Trophoblast cell (in vitro differentiated cells and primary cell): Measurements from ENCODE around the gene LACRT.

Source experiments
- DNase-seq, 2 donors: peaks; one replicate each; pipeline ENCODE4 v3.0.0-alpha.2; 2016
- H2AFZ ChIP-seq: 2 replicates; pipeline ENCODE4 v1.6.1; 2013; ENCODE audit warnings: low read length, moderate library complexity, mild to moderate bottlenecking; ENCODE audit not compliant: insufficient read depth, poor library complexity
- H2AK5ac ChIP-seq: 2 replicates; pipeline ENCODE4 v1.6.1; 2013; ENCODE audit warnings: mild to moderate bottlenecking, low read length
- H2BK120ac ChIP-seq: 2 replicates; pipeline ENCODE4 v1.6.1; 2013; ENCODE audit warnings: low read length, mild to moderate bottlenecking, moderate library complexity; ENCODE audit not compliant: insufficient read depth, poor library complexity
- H2BK12ac ChIP-seq: 2 replicates; pipeline ENCODE4 v1.6.1; 2013; ENCODE audit warnings: mild to moderate bottlenecking, low read length, moderate library complexity
- H2BK5ac ChIP-seq: 2 replicates; pipeline ENCODE4 v1.6.1; 2013; ENCODE audit warnings: low read length, low read depth, moderate library complexity, mild to moderate bottlenecking; ENCODE audit not compliant: poor library complexity
- H3K14ac ChIP-seq: 2 replicates; pipeline ENCODE4 v1.6.1; 2013; ENCODE audit warnings: mild to moderate bottlenecking, low read length
- H3K18ac ChIP-seq: 2 replicates; pipeline ENCODE4 v1.6.1; 2013; ENCODE audit warnings: mild to moderate bottlenecking, low read length
- H3K23ac ChIP-seq: 2 replicates; pipeline ENCODE4 v1.6.1; 2013; ENCODE audit warnings: low read length
- H3K27ac ChIP-seq: 2 replicates; pipeline ENCODE4 v1.5.1; 2013; ENCODE audit warnings: low read depth, mild to moderate bottlenecking, inconsistent platforms, low read length, moderate library complexity
- H3K27me3 ChIP-seq: 2 replicates; pipeline ENCODE4 v1.6.1; 2013; ENCODE audit warnings: inconsistent platforms, mild to moderate bottlenecking, low read length, moderate library complexity; ENCODE audit not compliant: insufficient read depth
- H3K36me3 ChIP-seq, 2 experiments: 1 replicate in 1 of 2; 2 replicates in 1 of 2; pipeline ENCODE4 v1.6.1; 2013; ENCODE audit warnings: low read length in 2 of 2, mild to moderate bottlenecking in 2 of 2, moderate library complexity in 1 of 2; ENCODE audit not compliant: insufficient read depth in 2 of 2, control insufficient read depth in 1 of 2
- H3K4ac ChIP-seq: 2 replicates; pipeline ENCODE4 v1.6.1; 2013; ENCODE audit warnings: low read depth, mild to moderate bottlenecking, low read length, moderate library complexity
- H3K4me1 ChIP-seq, 2 experiments: 1 replicate in 1 of 2; 2 replicates in 1 of 2; pipeline ENCODE4 v1.6.1; 2013; ENCODE audit warnings: low read length in 2 of 2, mild to moderate bottlenecking in 2 of 2, moderate library complexity in 1 of 2; ENCODE audit not compliant: insufficient read depth in 2 of 2, control insufficient read depth in 1 of 2
- H3K4me2 ChIP-seq: 2 replicates; pipeline ENCODE4 v1.6.1; 2013; ENCODE audit warnings: inconsistent platforms, mild to moderate bottlenecking, low read length, moderate library complexity
- H3K4me3 ChIP-seq: 2 replicates; pipeline ENCODE4 v1.5.1; 2013; ENCODE audit warnings: mild to moderate bottlenecking, low read depth, low read length, inconsistent platforms
- H3K79me1 ChIP-seq: one replicate; pipeline ENCODE4 v1.6.1; 2013; ENCODE audit warnings: low read length
- H3K79me2 ChIP-seq: 2 replicates; pipeline ENCODE4 v1.6.1; 2013; ENCODE audit warnings: low read length, mild to moderate bottlenecking; ENCODE audit not compliant: control insufficient read depth, insufficient read depth, poor library complexity
- H3K9ac ChIP-seq: 2 replicates; pipeline ENCODE4 v1.6.1; 2013; ENCODE audit warnings: mild to moderate bottlenecking, low read length
- H3K9me3 ChIP-seq: 2 replicates; pipeline ENCODE4 v1.6.1; 2013; ENCODE audit warnings: low read depth, mild to moderate bottlenecking, control low read depth, inconsistent platforms, low read length; ENCODE audit not compliant: insufficient read depth
- H4K12ac ChIP-seq: 2 replicates; pipeline ENCODE4 v1.6.1; 2013; ENCODE audit warnings: low read depth, mild to moderate bottlenecking, low read length, moderate library complexity
- H4K8ac ChIP-seq: 2 replicates; pipeline ENCODE4 v1.6.1; 2013; ENCODE audit warnings: low read depth, mild to moderate bottlenecking, low read length, moderate library complexity
- H4K91ac ChIP-seq: one replicate; pipeline ENCODE4 v1.6.1; 2013; ENCODE audit warnings: low read depth, mild to moderate bottlenecking, low read length, moderate library complexity
- WGBS: extraction: QIAGEN DNeasy Blood & Tissue Kit; methylation state at CpG from one replicate; pipeline ENCODE4 v1.1.7; 2013; ENCODE audit warnings: missing lambda C conversion rate; ENCODE audit not compliant: insufficient read length, insufficient coverage; ENCODE audit errors: extremely low coverage; 5-methylcytosine and 5-hydroxymethylcytosine counted together

The LACRT gene

DNA sequence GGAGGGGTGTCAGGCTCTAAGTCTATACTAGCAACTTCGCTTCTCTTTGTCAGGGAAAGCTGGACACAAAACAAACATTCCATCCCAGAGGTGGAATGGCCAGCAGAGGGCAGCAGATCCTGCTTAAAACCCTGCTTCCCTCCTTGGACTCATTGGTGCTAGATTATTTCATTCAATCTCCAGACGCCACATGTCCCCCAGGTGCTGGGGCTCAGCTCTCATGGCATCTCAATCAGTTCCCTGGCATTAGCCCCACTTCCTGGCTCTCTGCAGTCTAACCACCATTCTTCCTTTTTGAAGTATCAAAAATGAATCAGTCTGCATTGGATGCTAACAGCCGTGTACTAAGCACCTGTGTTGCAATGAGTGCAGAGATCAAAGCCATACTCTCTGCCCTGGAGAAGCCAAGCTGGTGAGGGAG, 38.2 kb downstream of the LACRT start:
- no peaks in the 10 kb centered on the region for H3K36me3 ChIP-seq
- H3K4ac ChIP-seq, result no peak overlapping the region
- no peak overlapping the region for H4K12ac ChIP-seq
- H3K79me2 ChIP-seq, result no peaks in the 10 kb centered on the region
- H3K9me3 ChIP-seq, result no peaks in the 10 kb centered on the region
- no CpG with 5 or more reads among the region's 3 CpGs for WGBS
- no peak overlapping the region for H2AFZ ChIP-seq
- H4K91ac ChIP-seq, result no peak overlapping the region
- no peak overlapping the region for H3K27ac ChIP-seq
- no peaks in the 10 kb centered on the region for H3K27me3 ChIP-seq
- no peaks in the 10 kb centered on the region for H3K4me1 ChIP-seq
- peak; percentile 67 to 90 for DNase-seq
- H2BK120ac ChIP-seq, result no peak overlapping the region
- H2AK5ac ChIP-seq, result no peak overlapping the region
- no peak overlapping the region for H3K23ac ChIP-seq
- H3K4me3 ChIP-seq, result no peak overlapping the region
- H3K9ac ChIP-seq, result no peak overlapping the region
- no peak overlapping the region for H3K14ac ChIP-seq
- no peaks in the 10 kb centered on the region for H3K79me1 ChIP-seq
- H3K18ac ChIP-seq, result no peak overlapping the region
- no peak overlapping the region for H2BK5ac ChIP-seq
- H3K4me2 ChIP-seq, result no peak overlapping the region
- H4K8ac ChIP-seq, result no peak overlapping the region
- no peak overlapping the region for H2BK12ac ChIP-seq

DNA sequence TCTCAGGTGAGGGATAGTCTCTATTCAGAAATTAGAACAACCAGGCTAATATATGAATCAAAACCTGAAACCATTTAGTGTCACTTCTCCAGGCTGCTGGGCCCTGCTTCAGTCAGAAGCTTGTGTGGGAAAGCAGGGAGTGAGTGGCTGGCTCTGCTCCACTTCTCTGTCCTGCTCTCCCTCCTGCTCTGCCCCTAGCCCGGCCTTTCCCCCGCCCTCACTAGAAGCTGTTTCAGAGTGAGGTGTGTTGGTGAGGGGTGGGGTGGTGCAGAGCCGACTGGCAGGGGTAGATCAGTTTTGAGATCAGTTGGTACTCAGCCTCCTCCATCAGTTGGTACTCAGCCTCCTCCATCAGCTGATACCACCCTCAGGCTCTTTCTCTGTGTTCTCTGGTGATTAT, 39.2 kb downstream of the LACRT start:
- no peaks in the 10 kb centered on the region for H3K27me3 ChIP-seq
- H4K8ac ChIP-seq, result no peak overlapping the region
- no peak overlapping the region for H3K23ac ChIP-seq
- H3K79me2 ChIP-seq, result no peaks in the 10 kb centered on the region
- H3K9ac ChIP-seq, result no peak overlapping the region
- no peak overlapping the region for H3K14ac ChIP-seq
- no peaks in the 10 kb centered on the region for H3K36me3 ChIP-seq
- no peak overlapping the region for H2BK5ac ChIP-seq
- no peak overlapping the region for H3K4ac ChIP-seq
- H3K9me3 ChIP-seq, result no peaks in the 10 kb centered on the region
- H3K18ac ChIP-seq, result no peak overlapping the region
- DNase-seq, result no peak
- no peak overlapping the region for H2BK120ac ChIP-seq
- no peak overlapping the region for H3K27ac ChIP-seq
- no peak overlapping the region for H3K4me2 ChIP-seq
- H2AFZ ChIP-seq, result no peak overlapping the region
- no peaks in the 10 kb centered on the region for H3K79me1 ChIP-seq
- no peak overlapping the region for H3K4me3 ChIP-seq
- no CpG with 5 or more reads among the region's 3 CpGs for WGBS
- no peak overlapping the region for H4K12ac ChIP-seq
- no peaks in the 10 kb centered on the region for H3K4me1 ChIP-seq
- H4K91ac ChIP-seq, result no peak overlapping the region
- no peak overlapping the region for H2BK12ac ChIP-seq
- H2AK5ac ChIP-seq, result no peak overlapping the region

DNA sequence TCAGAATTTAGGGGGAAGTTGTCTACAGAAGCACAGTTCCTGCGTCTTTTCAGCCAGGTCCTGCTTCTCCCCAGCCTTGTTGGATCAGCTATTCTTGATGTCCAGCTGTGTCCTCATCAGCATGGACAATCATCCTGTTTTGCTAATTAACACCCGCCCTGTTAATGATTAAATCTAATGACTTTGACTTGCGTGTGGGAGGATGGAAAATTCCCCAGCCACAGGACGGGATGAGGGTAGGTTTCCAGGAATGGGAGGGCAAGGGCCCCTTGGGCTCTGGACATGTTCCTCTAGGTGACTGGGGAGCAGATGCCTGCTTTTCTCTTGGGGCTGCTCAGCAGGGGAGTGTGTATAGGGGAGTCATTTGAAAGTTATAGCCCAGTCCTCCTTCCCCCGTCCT, 41.0 kb downstream of the LACRT start:
- peaks cover 3% of the 10 kb centered on the region for H3K27me3 ChIP-seq
- H3K4ac ChIP-seq, result no peak overlapping the region
- H4K8ac ChIP-seq, result no peak overlapping the region
- no CpG with 5 or more reads among the region's 5 CpGs for WGBS
- no peaks in the 10 kb centered on the region for H3K79me1 ChIP-seq
- no peak overlapping the region for H2BK120ac ChIP-seq
- H3K23ac ChIP-seq, result no peak overlapping the region
- H3K36me3 ChIP-seq, result no peaks in the 10 kb centered on the region
- no peak overlapping the region for H3K4me2 ChIP-seq
- no peak overlapping the region for H3K27ac ChIP-seq
- H2BK12ac ChIP-seq, result no peak overlapping the region
- no peak overlapping the region for H2AK5ac ChIP-seq
- no peaks in the 10 kb centered on the region for H3K9me3 ChIP-seq
- no peak overlapping the region for H3K9ac ChIP-seq
- no peaks in the 10 kb centered on the region for H3K79me2 ChIP-seq
- H2AFZ ChIP-seq, result no peak overlapping the region
- H2BK5ac ChIP-seq, result no peak overlapping the region
- H3K14ac ChIP-seq, result no peak overlapping the region
- H3K18ac ChIP-seq, result no peak overlapping the region
- no peak for DNase-seq
- no peak overlapping the region for H4K91ac ChIP-seq
- no peak overlapping the region for H3K4me3 ChIP-seq
- no peaks in the 10 kb centered on the region for H3K4me1 ChIP-seq
- H4K12ac ChIP-seq, result no peak overlapping the region

DNA sequence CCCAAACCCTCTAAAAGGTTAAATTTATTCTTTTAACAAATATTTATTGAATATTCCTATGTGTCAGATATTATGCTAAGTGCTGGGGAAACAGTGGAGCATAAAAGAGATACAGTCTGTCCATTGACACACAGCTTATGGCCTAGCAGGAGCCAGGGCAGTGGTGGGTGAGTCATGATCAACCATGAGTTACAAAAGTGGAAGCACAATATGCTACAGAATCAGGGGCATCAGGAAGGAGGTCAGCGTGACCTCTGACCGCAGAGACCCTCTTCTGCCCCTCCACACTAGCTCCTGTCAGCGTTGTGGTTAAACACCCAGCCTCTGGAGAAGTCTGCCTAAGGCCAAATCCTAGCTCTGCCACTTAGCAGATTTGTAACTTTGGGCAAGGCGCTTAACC, 41.6 kb downstream of the LACRT start:
- Histone ChIP-seq H3K23ac (no peak overlapping the region), H4K8ac (no peak overlapping the region), H3K4me3 (no peak overlapping the region), H3K18ac (no peak overlapping the region), H3K79me1 (no peaks in the 10 kb centered on the region), H2AK5ac (no peak overlapping the region), H2BK12ac (no peak overlapping the region), H4K12ac (no peak overlapping the region), H2AFZ (no peak overlapping the region), H3K79me2 (no peaks in the 10 kb centered on the region), H3K4ac (no peak overlapping the region), H3K4me1 (peaks cover 2% of the 10 kb centered on the region in 2 experiments), H3K27me3 (peaks cover 8% of the 10 kb centered on the region), H3K27ac (no peak overlapping the region), H3K36me3 (no peaks in the 10 kb centered on the region), H2BK5ac (no peak overlapping the region), H4K91ac (no peak overlapping the region), H3K14ac (no peak overlapping the region), H3K9ac (no peak overlapping the region), H3K9me3 (no peaks in the 10 kb centered on the region), H3K4me2 (no peak overlapping the region), H2BK120ac (no peak overlapping the region)
- no CpG with 5 or more reads among the region's 4 CpGs for WGBS
- peak in 1 of 2 donors; percentile 8 for DNase-seq
